GM18508 (cell line): ENCODE measurements around the gene CARD14.
"Not testable (repeated sequence)": the region's sequence is repeated elsewhere in the genome, so short reads cannot be mapped to it uniquely, and the experiment has no call there.

ENCODE experiments used
- ATAC-seq: cut with Tn5 transposase; IDR thresholded peaks from one replicate; pipeline ENCODE4 v1.9.1; 2021; ENCODE audit warnings: moderate number of reproducible peaks; ENCODE audit not compliant: insufficient read depth, unreplicated experiment

CARD14 gene

DNA sequence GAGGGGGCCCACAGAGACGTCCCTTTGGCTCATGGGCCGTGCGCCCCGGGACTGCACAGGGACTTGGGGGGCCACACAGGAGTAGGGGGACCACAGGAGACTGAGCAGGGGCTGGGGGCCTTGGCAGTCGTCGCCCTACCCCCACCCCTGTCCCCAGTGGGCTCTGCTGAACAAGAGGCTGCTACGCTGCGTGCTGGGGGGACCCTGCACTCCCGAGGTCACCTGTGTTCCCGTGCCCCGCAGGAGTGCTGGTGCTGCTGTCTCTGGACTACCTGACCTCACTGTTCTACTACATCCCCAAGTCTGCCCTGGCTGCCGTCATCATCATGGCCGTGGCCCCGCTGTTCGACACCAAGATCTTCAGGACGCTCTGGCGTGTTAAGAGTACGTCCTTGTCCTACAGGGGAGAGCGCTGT, 76.4 kb downstream of the CARD14 start:
- no peak for ATAC-seq

DNA sequence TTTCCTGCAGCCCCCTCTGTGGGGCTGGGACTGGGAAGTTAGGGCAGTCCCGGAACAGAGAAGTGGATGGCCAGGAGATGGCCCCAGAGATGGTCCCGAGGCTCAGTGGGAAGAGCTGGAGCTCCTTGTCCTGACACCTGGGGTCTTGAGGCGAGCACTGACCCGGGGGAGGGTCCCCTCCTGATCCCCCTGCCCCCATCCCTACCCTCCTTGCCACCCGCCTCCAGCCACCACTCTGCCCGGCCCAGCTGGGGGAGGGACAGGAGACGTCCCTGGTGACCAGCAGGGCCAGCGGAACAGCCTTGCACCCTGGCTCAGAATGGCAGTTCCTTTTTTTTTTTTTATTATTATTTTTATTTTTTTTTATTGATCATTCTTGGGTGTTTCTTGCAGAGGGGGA, 76.9 kb downstream of the CARD14 start:
- no peak for ATAC-seq

DNA sequence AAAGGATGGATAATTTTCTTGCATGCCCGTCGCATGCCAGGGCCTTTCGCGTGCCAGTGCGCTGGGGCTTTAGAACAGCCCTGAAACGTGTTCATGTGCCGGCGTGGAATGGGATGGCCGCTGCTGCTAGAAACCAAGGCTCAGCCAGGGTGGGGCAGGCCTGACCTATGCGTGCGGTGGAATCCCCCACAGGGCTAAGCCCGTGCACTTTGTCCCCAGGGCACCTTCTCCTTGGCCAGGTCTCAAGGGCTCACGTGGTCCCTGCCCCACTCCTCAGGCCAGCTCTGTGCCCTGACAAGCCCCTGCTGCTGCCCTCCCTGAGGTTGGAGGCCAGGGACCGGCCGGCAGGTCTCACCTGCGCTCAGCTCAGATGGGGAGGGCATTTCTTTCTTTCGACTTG, 77.7 kb downstream of the CARD14 start:
- ATAC-seq: no peak

DNA sequence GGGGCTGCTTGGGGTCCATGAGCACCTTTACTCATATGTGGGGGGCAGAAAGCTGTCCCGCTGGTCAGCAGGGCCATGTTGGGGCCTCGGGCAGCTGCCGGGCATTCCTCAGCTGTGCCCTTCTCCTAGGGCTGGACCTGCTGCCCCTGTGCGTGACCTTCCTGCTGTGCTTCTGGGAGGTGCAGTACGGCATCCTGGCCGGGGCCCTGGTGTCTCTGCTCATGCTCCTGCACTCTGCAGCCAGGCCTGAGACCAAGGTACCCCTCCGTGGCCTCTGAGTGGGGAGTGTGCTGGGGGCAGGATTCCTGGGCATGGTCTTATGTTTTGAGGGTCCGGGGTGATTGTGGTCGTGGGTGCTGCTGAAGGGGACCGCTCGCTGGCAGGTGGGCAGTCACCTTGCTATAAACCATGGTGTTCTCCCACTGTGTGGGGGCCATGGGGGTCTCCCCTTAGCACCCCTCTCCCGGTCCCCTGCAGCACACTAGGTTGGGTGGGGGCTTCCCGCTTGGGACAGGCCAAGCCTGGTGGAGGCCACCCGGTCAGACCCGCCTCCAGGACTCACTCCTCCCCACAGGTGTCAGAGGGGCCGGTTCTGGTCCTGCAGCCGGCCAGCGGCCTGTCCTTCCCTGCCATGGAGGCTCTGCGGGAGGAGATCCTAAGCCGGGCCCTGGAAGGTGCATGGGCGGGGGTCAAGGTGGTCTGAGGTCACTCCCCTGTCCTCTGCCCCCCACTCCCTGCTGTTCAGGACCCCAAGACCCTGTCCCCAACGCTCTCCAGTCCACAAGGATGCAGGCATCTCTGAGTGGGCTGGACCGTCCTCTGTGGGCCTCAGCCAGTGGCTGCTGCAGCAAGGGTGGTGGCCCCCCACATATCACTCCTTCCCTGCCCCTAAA, 78.4 kb downstream of the CARD14 start:
- no peak for ATAC-seq

DNA sequence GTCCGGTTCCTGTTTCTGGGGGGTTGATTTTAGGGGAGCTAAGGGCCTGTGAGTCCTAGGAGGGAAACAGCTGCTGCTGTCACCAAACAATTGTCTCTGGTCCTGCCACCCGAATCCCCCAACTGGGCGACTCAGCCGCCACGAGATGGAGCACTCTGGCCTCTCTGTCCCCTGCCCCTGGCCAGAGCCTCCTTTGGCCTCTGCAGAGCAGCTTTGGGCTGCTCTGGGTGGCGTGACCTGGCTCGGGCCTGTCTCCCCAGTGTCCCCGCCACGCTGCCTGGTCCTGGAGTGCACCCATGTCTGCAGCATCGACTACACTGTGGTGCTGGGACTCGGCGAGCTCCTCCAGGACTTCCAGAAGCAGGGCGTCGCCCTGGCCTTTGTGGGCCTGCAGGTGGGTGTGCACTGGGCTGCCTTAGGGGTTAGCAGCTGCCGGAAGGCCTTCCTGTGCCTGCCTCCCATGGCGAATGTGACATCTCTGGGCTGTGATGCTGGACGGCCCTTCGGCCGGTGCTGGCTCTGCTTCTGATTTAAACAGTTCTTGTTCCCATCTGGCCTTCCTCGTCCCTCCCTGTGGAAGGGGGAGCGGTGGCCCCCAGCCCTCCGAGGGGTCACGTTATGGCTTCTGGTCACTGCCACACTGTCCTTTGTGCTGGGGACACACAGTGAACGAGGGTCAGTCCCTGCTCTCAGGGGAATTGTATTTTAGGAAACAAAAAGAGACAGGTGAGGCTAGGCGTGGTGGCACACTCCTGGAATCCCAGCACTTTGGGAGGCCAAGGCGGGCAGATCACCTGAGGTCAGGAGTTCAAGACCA, 79.3 kb downstream of the CARD14 start:
- no peak for ATAC-seq

- ATAC-seq: no peak
These were observed 82.1 kb downstream of the CARD14 start for GRCh38 chr17:80251966-80252365.

- ATAC-seq: no peak
These were observed 83.0 kb downstream of the CARD14 start for GRCh38 chr17:80252871-80253270.

DNA sequence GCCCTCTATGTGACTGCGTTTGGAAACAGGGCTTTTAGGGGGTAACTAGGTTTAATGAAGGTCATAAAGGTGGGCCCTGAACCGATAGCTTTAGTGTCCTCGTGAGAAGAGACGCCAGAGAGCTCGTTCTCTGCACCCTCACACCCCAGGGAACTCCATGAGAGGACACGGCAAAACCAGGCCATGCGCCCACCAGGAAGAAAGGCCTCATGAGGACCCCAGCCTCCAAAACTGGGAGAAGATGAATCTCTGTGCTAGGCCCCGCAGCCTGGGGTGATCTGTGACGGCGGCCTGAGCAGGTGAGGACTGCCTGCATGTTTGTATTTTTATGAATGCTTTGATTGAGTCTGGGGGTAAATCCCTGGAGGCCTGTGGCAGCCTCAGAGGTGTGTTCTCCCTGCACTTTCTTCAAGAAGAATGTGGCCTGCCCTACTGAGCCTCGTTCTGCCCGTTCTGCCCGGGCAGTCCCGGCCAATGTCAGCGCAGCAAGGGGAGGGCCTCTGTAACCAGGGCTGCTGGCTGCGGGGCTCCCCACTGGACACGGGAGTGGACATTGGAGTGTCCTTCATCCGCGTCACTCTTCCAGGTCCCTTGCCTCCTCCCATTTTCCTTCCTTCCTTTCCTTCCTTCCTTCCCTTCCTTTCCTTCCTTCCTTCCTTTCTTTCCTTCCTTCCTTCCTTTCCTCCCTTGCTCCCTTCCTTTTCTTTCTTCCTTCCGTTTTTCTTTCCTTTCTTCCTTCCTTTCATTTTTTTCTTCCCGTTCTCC, 84.0 kb downstream of the CARD14 start:
- no peak for ATAC-seq

DNA sequence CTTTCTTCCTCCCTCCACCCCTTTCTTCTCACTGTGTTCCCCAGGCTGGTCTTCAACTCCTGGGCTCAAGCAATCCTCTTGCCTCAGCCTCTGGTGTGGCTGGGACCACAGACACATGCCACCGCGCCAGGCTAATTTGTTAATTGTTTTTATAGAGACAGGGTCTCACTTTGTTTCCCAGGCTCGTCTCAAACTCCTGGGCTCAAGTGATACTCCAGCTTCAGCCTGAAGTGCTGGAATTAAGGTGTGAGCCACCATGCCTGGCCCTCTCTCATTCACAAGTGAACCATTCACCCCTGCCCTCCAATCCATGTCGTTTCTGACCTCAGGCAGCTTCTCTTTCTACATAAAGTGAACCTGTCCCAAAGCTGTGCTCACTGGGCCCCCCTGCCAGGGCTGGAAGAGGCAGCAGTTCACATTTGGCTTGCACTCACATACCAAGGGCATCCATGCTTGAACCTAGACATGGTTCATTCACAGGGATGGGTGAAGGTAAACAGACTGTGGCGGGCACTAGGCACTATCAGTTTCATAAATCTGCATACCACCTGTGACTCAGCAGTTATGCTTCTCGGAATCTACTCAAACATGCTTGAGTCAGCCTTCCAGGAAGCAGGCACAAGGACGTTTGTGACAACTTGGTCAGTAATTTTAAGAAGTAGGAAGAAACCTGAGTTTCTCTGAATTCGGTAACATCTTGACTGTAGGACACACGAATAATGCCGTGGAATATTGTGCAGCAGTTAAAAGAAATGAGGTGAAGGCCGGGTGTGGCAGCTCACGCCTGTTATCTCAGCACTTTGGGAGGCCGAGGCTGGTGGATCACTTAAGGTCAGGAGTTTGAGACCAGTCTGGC, 84.8 kb downstream of the CARD14 start:
- ATAC-seq: peak; percentile 62

GRCh38 chr17:80256034-80256350, 86.2 kb downstream of the CARD14 start:
- ATAC-seq: no peak

- no peak for ATAC-seq
These were observed 87.9 kb downstream of the CARD14 start for GRCh38 chr17:80257716-80258213.

DNA sequence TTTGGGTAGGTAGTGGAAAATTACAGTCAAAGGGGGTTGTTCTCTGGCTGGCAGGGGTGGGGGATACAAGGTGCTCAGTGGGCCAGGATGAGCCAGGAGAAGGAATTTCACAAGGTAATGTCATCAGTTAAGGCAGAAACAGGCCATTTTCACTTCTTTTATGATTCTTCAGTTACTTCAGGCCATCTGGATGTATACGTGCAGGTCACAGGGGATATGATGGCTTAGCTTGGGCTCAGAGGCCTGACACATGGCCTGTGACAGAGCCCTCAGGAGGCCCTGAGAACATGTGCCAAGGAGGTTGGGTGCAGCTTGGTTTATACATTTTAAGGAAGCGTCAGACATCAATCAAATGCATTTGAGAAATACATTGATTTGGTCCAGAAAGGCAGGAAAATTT, 88.5 kb downstream of the CARD14 start:
- ATAC-seq: not testable (repeated sequence)
